GM21737 (cell line): Measurements from ENCODE around the gene UBALD2.

Source experiments
- ATAC-seq: cut with Tn5 transposase; IDR thresholded peaks from one replicate; pipeline ENCODE4 v1.9.1; 2021; ENCODE audit warnings: mild to moderate bottlenecking, moderate library complexity; ENCODE audit not compliant: unreplicated experiment

UBALD2 gene

DNA sequence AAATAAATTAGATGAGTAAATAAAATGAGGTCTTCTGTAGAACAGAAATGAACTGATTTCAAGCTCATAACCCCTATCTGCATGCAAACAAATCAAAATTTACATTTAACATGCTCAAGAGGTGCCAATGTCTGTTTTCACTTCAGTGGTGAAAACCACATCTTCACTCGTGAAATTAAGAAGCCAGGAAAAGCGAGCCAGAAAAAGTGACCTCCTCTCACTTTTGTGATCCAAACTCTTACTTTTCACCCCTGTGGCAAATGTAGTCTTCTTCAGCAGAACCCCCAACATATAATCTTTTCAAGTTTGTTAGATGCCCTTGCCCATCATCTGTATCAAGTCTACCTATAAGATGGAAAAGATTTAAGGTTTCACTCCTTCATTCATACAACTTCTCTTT, 52.4 kb downstream of the UBALD2 start:
- ATAC-seq = no peak

- ATAC-seq = no peak
Observed at GRCh38 chr17:76318586-76318985, 53.4 kb downstream of the UBALD2 start.
